Measurements from ENCODE around the gene CDH8.
"Not testable (repeated sequence)": the region's sequence is repeated elsewhere in the genome, so short reads cannot be mapped to it uniquely, and the experiment has no call there.

Gene CDH8

GRCh38 chr16:61820398-61820797 lies 215.8 kb downstream of the CDH8 start:
- Mint-ChIP-seq H3K4me1 (ENCODE audit: low read depth) (no peaks in the 10 kb centered on the region), H3K27me3 (no peaks in the 10 kb centered on the region), H3K4me3 (no peak overlapping the region), H3K36me3 (ENCODE audit: low read depth) (no peaks in the 10 kb centered on the region), H3K9me3 (peaks cover 6% of the 10 kb centered on the region), H3K27ac (no peak overlapping the region)

- Mint-ChIP-seq H3K27me3 (no peaks in the 10 kb centered on the region), H3K36me3 (ENCODE audit: low read depth) (no peaks in the 10 kb centered on the region), H3K4me3 (no peak overlapping the region), H3K27ac (no peak overlapping the region), H3K9me3 (peaks cover 6% of the 10 kb centered on the region), H3K4me1 (ENCODE audit: low read depth) (no peaks in the 10 kb centered on the region)
These were observed 217.4 kb downstream of the CDH8 start for GRCh38 chr16:61818850-61819249.

DNA sequence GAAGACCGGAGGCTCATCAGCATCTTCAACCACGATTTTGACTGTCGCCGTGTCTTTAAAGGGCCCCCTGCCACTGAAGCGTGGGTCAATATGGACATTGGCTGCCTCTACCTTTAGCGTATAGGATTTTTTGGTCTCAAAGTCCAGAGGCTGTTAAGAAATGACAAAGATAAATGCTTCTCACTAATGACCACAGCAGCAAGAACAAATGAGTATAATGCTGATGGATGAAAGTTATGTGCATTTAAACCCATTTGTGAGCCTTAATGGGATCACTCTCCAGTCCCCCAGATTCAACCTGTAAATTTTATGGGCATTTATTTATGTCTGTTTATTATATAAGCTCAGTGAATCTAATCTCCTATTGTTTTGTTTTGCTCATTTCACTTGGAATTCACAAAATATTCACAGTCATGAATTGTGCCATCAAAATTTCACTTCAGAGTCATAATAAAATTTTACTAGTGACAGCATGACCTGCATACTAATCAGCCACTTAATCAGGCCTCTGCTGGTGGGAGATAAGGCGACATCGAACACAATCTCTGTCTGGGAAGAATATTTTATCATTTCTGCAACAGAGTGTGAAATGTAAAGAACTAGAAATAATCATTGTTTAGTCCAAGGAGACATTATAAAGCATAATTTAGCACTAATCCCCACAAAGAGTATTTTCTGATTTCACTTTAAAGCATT lies 218.5 kb downstream of the CDH8 start:
- Mint-ChIP-seq H3K36me3 (ENCODE audit: low read depth) (no peaks in the 10 kb centered on the region), H3K27ac (no peak overlapping the region), H3K4me3 (no peak overlapping the region), H3K27me3 (no peaks in the 10 kb centered on the region), H3K9me3 (peaks cover 6% of the 10 kb centered on the region), H3K4me1 (ENCODE audit: low read depth) (no peaks in the 10 kb centered on the region)

DNA sequence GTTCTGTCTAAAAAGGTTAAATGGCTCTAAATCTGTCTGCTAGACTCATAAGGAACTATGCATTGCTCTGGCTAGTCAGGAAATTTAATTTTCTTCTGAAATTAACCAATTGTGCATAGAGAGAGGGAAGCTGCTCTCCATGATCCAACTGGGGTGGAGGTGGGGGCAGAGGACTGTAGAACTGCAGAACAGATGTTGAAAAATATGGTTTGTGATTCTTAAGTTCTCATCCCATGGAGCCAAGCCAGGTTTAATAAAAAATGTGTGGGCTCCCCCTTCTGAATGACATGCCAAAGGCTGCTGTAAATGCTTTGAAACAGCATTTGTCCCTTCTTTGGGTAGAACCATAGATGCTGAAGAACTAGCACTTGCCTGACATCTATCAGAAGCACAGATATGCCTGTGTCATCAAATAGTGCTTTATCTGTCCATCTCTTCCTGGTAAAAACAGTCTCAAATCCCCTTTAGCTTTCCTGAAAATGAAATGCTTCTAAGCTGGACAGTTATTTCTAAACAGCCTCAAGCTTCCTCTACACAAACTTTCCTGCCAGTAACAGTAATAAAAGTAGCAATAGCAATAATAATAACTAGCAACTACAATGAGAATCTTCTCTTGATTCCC lies 221.4 kb downstream of the CDH8 start:
- Mint-ChIP-seq H3K4me1 (ENCODE audit: low read depth) (no peaks in the 10 kb centered on the region), H3K36me3 (ENCODE audit: low read depth) (no peaks in the 10 kb centered on the region), H3K27ac (no peak overlapping the region), H3K9me3 (peaks cover 10% of the 10 kb centered on the region), H3K4me3 (no peak overlapping the region), H3K27me3 (no peaks in the 10 kb centered on the region)

DNA sequence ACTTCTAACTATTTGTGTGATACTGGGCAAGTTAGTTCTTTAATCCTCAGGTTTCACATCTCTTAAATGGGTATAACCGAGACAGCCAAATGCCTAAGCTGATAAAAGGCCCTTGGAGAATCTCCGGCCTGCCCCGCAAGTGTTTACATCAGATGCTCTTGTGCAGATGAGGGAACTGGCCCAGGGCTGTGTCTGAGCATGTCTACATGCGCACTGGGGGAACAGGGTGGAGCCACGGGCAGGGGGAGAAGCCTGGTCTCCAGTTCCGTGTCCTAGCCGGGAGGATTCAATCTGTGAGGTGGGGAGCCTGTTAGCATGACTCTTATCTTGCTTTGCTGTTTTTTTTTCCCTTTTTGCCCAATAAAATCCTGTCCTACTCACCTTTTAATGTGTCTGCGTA lies 222.9 kb downstream of the CDH8 start:
- Mint-ChIP-seq H3K27ac (no peak overlapping the region), H3K4me3 (no peak overlapping the region), H3K9me3 (peaks cover 8% of the 10 kb centered on the region), H3K27me3 (no peaks in the 10 kb centered on the region), H3K36me3 (ENCODE audit: low read depth) (no peaks in the 10 kb centered on the region), H3K4me1 (ENCODE audit: low read depth) (no peaks in the 10 kb centered on the region)

GRCh38 chr16:61812251-61812650 lies 224.0 kb downstream of the CDH8 start:
- Mint-ChIP-seq H3K27me3 (no peaks in the 10 kb centered on the region), H3K36me3 (ENCODE audit: low read depth) (no peaks in the 10 kb centered on the region), H3K27ac (no peak overlapping the region), H3K9me3 (peaks cover 8% of the 10 kb centered on the region), H3K4me3 (no peak overlapping the region), H3K4me1 (ENCODE audit: low read depth) (no peaks in the 10 kb centered on the region)

- H3K4me3 Mint-ChIP-seq = no peak overlapping the region
- no peaks in the 10 kb centered on the region for H3K36me3 Mint-ChIP-seq (ENCODE audit: low read depth)
- peaks cover 7% of the 10 kb centered on the region for H3K9me3 Mint-ChIP-seq
- H3K4me1 Mint-ChIP-seq (ENCODE audit: low read depth) = no peaks in the 10 kb centered on the region
- H3K27me3 Mint-ChIP-seq = no peaks in the 10 kb centered on the region
- H3K27ac Mint-ChIP-seq = no peak overlapping the region
These were observed 228.7 kb downstream of the CDH8 start for GRCh38 chr16:61807551-61807950.

DNA sequence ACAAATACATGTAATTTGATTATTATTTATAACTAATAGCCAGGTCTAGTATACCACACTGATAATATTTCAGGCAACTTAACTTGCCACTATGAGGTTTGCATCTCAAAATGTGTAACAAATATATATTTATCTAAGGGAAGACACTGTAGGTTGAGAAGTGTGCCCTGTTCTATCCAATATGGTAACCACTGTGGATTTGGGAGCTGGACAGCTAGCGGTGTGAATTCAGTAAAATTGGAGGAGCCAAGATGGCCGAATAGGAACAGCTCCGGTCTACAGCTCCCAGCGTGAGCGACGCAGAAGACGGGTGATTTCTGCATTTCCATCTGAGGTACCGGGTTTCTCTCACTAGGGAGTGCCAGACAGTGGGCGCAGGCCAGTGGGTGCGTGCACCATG lies 235.0 kb downstream of the CDH8 start:
- H3K27ac Mint-ChIP-seq; H3K36me3 Mint-ChIP-seq (ENCODE audit: low read depth); H3K27me3 Mint-ChIP-seq; H3K4me3 Mint-ChIP-seq; H3K4me1 Mint-ChIP-seq (ENCODE audit: low read depth): not testable (repeated sequence)
- H3K9me3 Mint-ChIP-seq = peaks cover 12% of the 10 kb centered on the region

DNA sequence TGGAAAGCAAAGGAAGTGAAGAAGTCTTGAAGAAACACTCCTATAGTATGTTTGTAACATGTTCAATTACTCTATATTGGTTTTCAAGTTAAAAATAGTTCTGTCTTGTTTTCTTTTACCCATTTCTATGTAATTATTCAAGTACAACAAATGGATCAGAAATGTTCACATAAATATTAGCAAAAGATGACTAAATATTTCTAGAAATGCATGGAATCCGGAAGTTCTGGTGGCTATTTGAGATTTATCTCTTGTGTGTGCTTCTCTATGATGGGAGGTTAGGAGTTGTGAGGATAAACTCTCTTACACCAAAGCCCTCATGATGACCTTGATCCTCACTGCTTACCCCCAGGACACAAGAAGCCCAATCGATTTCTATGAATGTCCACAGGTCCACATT lies 237.5 kb downstream of the CDH8 start:
- H3K9me3 Mint-ChIP-seq = peaks cover 17% of the 10 kb centered on the region
- no peaks in the 10 kb centered on the region for H3K27me3 Mint-ChIP-seq
- H3K4me1 Mint-ChIP-seq (ENCODE audit: low read depth) = no peaks in the 10 kb centered on the region
- no peaks in the 10 kb centered on the region for H3K36me3 Mint-ChIP-seq (ENCODE audit: low read depth)
- no peak overlapping the region for H3K27ac Mint-ChIP-seq
- H3K4me3 Mint-ChIP-seq = no peak overlapping the region

DNA sequence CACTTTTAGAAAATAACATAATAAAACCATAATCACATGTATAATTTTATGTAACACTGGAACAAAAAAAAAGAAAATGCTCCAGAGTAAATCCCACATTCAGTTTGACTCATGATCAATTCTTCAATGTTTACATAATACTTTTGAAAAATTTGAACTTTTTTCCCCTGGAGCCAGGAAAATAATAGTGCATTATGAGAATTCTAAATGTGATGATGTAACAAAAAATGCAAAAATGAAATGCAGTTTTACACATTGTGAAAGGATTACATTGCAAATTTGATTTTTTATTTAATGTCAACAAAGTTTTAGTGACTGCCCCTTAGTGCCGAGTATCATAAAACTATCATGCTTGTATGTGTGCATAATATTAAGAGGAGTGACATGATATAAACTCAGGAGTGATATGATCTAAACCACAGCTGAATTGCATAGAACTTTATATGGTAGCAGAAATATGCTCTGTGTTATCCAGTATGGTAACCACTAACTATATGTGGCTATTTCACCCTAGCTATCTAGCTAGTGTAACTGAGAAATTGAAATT lies 238.2 kb downstream of the CDH8 start:
- no peak overlapping the region for H3K4me3 Mint-ChIP-seq
- H3K36me3 Mint-ChIP-seq (ENCODE audit: low read depth) = no peaks in the 10 kb centered on the region
- H3K9me3 Mint-ChIP-seq = peaks cover 17% of the 10 kb centered on the region

DNA sequence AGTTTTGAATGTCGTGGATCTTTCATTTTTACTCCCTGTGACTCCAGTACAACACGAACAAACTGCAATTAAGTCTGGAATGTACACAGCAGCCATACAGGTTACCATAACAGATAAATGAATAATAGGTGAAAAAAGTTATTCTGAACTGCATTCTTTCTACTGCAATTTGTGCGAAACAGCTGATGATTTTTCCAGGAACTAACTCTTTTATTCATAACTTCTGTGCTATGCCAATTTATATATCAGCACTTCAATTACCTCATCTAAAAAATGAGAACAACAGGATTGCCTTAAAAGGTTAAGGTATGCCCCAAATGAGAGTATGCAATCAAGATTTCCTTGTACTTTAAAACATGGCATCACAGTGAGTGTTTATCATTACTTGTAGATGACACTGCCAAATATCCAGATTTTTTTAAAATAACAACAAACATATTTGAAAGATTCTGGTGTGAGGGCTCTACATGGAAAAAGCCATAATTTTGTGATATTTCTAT lies 238.9 kb downstream of the CDH8 start:
- Mint-ChIP-seq H3K4me3 (no peak overlapping the region), H3K4me1 (ENCODE audit: low read depth) (no peaks in the 10 kb centered on the region), H3K27me3 (no peaks in the 10 kb centered on the region), H3K27ac (no peak overlapping the region), H3K36me3 (ENCODE audit: low read depth) (no peaks in the 10 kb centered on the region), H3K9me3 (peaks cover 17% of the 10 kb centered on the region)

More for the DNA sequence above, 238.2 kb downstream of the CDH8 start:
- Mint-ChIP-seq H3K4me1 (ENCODE audit: low read depth) (no peaks in the 10 kb centered on the region), H3K27ac (no peak overlapping the region), H3K27me3 (no peaks in the 10 kb centered on the region)

GRCh38 chr16:61792194-61792909 lies 243.9 kb downstream of the CDH8 start:
- H3K4me1 Mint-ChIP-seq (ENCODE audit: low read depth) = no peaks in the 10 kb centered on the region
- H3K27ac Mint-ChIP-seq = no peak overlapping the region
- H3K36me3 Mint-ChIP-seq (ENCODE audit: low read depth) = no peaks in the 10 kb centered on the region
- no peaks in the 10 kb centered on the region for H3K27me3 Mint-ChIP-seq
- peaks cover 17% of the 10 kb centered on the region for H3K9me3 Mint-ChIP-seq
- no peak overlapping the region for H3K4me3 Mint-ChIP-seq

- Mint-ChIP-seq H3K36me3 (ENCODE audit: low read depth) (no peaks in the 10 kb centered on the region), H3K4me3 (no peak overlapping the region), H3K4me1 (ENCODE audit: low read depth) (no peaks in the 10 kb centered on the region), H3K27ac (no peak overlapping the region), H3K27me3 (no peaks in the 10 kb centered on the region), H3K9me3 (peaks cover 14% of the 10 kb centered on the region)
These were observed 244.8 kb downstream of the CDH8 start for GRCh38 chr16:61791464-61791863.

DNA sequence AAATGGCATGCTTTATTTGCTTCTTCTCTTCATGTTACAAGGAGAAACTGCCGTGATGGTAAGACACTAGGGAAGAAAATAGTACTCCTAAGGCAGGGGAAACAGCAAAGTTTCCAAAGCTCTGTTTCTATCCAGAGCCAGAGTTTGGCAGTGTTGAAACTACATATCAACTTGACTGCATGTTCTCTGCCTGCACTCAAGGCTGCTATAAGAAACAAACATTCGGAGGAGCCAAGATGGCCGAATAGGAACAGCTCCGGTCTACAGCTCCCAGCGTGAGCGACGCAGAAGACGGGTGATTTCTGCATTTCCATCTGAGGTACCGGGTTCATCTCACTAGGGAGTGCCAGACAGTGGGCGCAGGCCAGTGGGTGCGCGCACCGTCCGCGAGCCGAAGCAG lies 254.4 kb downstream of the CDH8 start:
- not testable (repeated sequence) for H3K4me1 Mint-ChIP-seq (ENCODE audit: low read depth); H3K4me3 Mint-ChIP-seq; H3K27me3 Mint-ChIP-seq; H3K9me3 Mint-ChIP-seq; H3K36me3 Mint-ChIP-seq (ENCODE audit: low read depth); H3K27ac Mint-ChIP-seq

DNA sequence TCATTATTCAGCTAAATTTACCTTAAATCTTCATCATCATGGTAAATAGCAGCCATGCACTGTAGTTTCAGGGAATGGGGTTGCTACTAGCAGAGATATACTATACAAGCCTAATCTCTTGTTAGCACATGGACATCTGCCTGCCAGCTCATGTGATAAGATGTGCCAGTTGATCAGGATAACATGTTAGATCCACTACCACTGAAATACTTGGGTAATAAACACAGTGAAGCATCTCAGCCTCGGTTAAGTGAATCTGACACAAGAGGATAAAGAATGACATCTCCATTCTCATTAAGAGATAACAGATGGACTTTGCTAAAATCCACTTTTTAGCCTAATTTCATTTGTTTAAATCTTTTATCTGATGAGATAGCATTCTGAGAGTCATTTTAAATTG lies 256.1 kb downstream of the CDH8 start:
- Mint-ChIP-seq H3K36me3 (ENCODE audit: low read depth) (no peaks in the 10 kb centered on the region), H3K27me3 (no peaks in the 10 kb centered on the region), H3K9me3 (peaks cover 3% of the 10 kb centered on the region), H3K27ac (no peak overlapping the region), H3K4me1 (ENCODE audit: low read depth) (no peaks in the 10 kb centered on the region), H3K4me3 (no peak overlapping the region)

All from stimulated activated naive CD8-positive, alpha-beta T cell treated with anti-CD3 and anti-CD28 coated beads, Interleukin-15, Interleukin-2, amounts not matched to agents 100 ng/mL and 50 ng/mL, for 24 hours (primary cell).